ENCODE results near the gene TSPEAR.

GRCh38 chr21:44701541-44701940 is 9.8 kb downstream of the TSPEAR start:
- no peak for TF ChIP-seq EZH2 (IDR thresholded peaks at IDR 0.05; ENCODE audit: low read length, missing control alignments)
- TF ChIP-seq, protein P1, sequence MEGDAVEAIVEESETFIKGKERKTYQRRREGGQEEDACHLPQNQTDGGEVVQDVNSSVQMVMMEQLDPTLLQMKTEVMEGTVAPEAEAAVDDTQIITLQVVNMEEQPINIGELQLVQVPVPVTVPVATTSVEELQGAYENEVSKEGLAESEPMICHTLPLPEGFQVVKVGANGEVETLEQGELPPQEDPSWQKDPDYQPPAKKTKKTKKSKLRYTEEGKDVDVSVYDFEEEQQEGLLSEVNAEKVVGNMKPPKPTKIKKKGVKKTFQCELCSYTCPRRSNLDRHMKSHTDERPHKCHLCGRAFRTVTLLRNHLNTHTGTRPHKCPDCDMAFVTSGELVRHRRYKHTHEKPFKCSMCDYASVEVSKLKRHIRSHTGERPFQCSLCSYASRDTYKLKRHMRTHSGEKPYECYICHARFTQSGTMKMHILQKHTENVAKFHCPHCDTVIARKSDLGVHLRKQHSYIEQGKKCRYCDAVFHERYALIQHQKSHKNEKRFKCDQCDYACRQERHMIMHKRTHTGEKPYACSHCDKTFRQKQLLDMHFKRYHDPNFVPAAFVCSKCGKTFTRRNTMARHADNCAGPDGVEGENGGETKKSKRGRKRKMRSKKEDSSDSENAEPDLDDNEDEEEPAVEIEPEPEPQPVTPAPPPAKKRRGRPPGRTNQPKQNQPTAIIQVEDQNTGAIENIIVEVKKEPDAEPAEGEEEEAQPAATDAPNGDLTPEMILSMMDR (conservative IDR thresholded peaks at IDR 0.05 in 1 of 2, IDR thresholded peaks at IDR 0.05 in 1 of 2; ENCODE audit: low read depth in 1 of 2, low read length in 2 of 2) = no peak

Data from fibroblast of lung (primary cell).